Myocyte (in vitro differentiated cells): Measurements from ENCODE around the gene C2orf81. TPM values are rescaled to one million over a fixed set of nuclear protein-coding genes. Genes with fewer than 3 reads are reported as not detected.
"Not testable (repeated sequence)": the region's sequence is repeated elsewhere in the genome, so short reads cannot be mapped to it uniquely, and the experiment has no call there.

Experiments used
- DNase-seq: peaks from one replicate; pipeline ENCODE4 v3.0.0-alpha.2; 2012; ENCODE audit warnings: low read depth
- total RNA-seq: library from RNA; depleted of rRNA; stranded (reverse); fragments of >200 nt; gene quantifications from 2 replicates; pipeline ENCODE4 v1.2.3, GENCODE V29; 2014

Gene C2orf81
- total RNA-seq, 1 donor from 2014 or later: 1.4 TPM

- no peak for DNase-seq
Measured at GRCh38 chr2:74423231-74424095, 2.0 kb upstream of the C2orf81 start.

- DNase-seq: not testable (repeated sequence)
Measured at GRCh38 chr2:74420443-74421103, 846 bp downstream of the C2orf81 start.

DNA sequence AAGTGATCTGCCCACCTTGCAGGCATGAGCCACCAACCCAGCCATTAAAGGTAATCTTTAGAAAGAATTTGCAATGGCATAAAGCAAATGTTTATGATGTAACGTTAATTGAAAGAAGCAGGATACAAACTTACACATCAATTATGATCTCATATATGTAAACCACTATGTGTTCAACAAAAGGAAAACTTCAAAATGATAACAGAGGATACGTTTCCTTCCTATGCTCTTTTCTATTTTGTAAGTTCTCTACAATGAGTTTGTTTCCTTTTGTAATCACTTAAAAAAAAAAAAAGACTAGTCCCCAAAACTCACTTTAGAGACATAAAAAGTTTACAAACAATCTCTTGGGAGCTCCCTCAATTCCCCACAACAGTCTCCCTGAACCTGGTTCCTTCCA is 1.4 kb downstream of the C2orf81 start:
- no peak for DNase-seq

DNA sequence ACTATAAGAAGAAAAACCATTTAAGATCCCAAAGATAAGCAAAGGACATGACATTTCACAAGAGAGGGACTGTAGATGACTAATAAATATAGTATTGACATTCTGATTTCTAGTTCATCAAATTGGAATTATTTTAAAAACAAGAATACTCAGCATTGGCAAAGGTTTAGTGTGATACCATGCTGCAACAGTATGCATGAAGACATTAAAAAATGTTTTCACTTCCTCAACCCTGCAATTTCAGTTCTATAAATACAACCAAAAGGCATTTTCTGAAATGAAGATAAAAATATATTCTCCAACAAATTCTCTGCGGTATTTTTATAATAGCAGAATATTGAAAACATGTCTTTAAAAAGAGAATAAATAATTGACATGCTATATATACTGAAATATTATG is 2.1 kb downstream of the C2orf81 start:
- no peak for DNase-seq

DNA sequence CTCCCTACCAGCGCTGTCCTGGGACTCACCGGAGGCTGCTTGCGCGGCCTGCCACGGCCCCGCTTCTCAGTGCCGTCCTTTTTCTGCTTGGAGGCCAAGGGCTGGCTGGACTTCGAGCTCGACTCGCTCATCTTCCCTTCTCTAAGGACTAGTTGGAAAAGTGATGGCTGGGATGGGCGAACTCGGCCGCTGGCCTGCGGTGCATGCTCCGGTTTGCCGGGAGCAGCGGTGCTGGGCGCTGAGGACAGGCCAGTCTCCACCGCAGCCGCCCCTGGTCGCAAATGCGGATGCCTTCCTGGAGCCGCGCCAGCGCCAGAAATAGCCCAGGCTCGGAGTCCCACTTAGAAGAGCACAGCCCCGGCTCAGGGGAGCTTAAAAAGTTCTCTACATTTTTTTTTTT is 3.1 kb downstream of the C2orf81 start:
- no peak for DNase-seq

GRCh38 chr2:74417763-74418162 is 3.7 kb downstream of the C2orf81 start:
- no peak for DNase-seq

- DNase-seq: no peak
Measured at GRCh38 chr2:74417197-74417596, 4.2 kb downstream of the C2orf81 start.

GRCh38 chr2:74416778-74417177 is 4.6 kb downstream of the C2orf81 start:
- DNase-seq: no peak

GRCh38 chr2:74415762-74416395 is 5.5 kb downstream of the C2orf81 start:
- DNase-seq: no peak

- DNase-seq: peak; percentile 50
Measured at GRCh38 chr2:74414881-74415761, 6.3 kb downstream of the C2orf81 start.

GRCh38 chr2:74414441-74414840 is 7.0 kb downstream of the C2orf81 start:
- DNase-seq: peak; percentile 59

GRCh38 chr2:74413001-74413698 is 8.3 kb downstream of the C2orf81 start:
- DNase-seq: no peak

GRCh38 chr2:74407682-74408081 is 13.7 kb downstream of the C2orf81 start:
- DNase-seq: no peak

- DNase-seq: no peak
Measured at GRCh38 chr2:74406035-74406434, 15.4 kb downstream of the C2orf81 start.

GRCh38 chr2:74401891-74402290 is 19.5 kb downstream of the C2orf81 start:
- DNase-seq: no peak

GRCh38 chr2:74399785-74400184 is 21.6 kb downstream of the C2orf81 start:
- no peak for DNase-seq

- no peak for DNase-seq
Measured at GRCh38 chr2:74396149-74396548, 25.3 kb downstream of the C2orf81 start.

DNA sequence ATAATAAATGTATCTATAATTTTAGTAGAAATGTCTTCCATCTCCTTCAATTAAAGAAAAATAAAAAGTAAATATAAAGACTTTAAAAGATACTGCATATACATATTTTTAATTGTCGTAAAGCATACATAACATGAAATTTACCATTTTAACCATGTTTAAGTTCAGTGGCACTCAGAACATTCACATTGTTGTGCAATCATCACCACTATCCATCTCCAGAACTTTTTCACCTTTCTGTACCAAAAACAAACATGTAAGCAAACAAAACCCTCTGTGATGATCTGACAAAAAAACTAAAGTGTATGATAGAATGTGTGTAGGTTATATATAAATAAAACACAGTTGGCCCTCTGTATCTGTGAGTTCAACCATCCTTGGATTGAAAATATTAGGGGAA is 27.9 kb downstream of the C2orf81 start:
- no peak for DNase-seq

DNA sequence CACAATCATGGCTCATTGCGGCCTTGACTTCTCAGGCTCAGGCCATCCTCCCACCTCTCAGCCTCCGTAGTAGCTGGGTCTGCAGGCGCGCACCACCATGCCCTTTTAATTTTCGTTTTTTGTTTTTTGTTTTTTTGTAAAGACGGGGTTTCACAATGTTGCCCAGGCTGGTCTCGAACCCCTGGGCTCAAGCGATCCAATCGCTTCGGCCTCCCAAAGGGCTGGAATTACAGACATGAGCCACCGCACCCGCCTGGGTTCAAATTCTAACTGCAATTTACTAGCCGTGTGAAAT is 29.0 kb downstream of the C2orf81 start:
- no peak for DNase-seq

GRCh38 chr2:74391580-74392448 is 29.6 kb downstream of the C2orf81 start:
- DNase-seq: peak; percentile 92
